Ishikawa (cell line): ENCODE results near the gene GTSE1.
A peak's percentile ranks its signal among the peaks of the same experiment; 100 is the strongest.

ENCODE experiments used
- CEBPB ChIP-seq: IDR thresholded peaks from 2 replicates; pipeline ENCODE4 v1.6.1; 2012
- CREB1 ChIP-seq: IDR thresholded peaks from 2 replicates; pipeline ENCODE4 v1.6.1; 2012; ENCODE audit warnings: low read depth
- EGR1 ChIP-seq: IDR thresholded peaks from 2 replicates; pipeline ENCODE4 v1.6.1; 2012
- FOXM1 ChIP-seq: IDR thresholded peaks from 2 replicates; pipeline ENCODE4 v1.6.1; 2012; ENCODE audit warnings: low read depth, borderline replicate concordance
- NFIC ChIP-seq: IDR thresholded peaks from 2 replicates; pipeline ENCODE4 v1.6.1; 2012
- RAD21 ChIP-seq: IDR thresholded peaks from 2 replicates; pipeline ENCODE4 v1.6.1; 2012; ENCODE audit warnings: low read depth
- TAF1 ChIP-seq: IDR thresholded peaks from 2 replicates; pipeline ENCODE4 v1.6.1; 2012; ENCODE audit warnings: low read depth, mild to moderate bottlenecking
- TCF12 ChIP-seq: IDR thresholded peaks from 2 replicates; pipeline ENCODE4 v1.6.1; 2012; ENCODE audit warnings: low read depth
- TEAD4 ChIP-seq: IDR thresholded peaks from 2 replicates; pipeline ENCODE4 v1.6.1; 2012
- ZBTB7A ChIP-seq: IDR thresholded peaks from 2 replicates; pipeline ENCODE4 v1.6.1; 2012; ENCODE audit warnings: low read depth
- TF ChIP-seq, protein P1 (sequence below): IDR thresholded peaks from 2 replicates; pipeline ENCODE4 v1.6.1; 2012
- TF ChIP-seq, protein P2 (sequence below): IDR thresholded peaks from 2 replicates; pipeline ENCODE4 v1.6.1; 2012
- TF ChIP-seq, protein P3 (sequence below): IDR thresholded peaks from 2 replicates; pipeline ENCODE4 v1.6.1; 2012; ENCODE audit warnings: low read depth, mild to moderate bottlenecking

Gene GTSE1

DNA sequence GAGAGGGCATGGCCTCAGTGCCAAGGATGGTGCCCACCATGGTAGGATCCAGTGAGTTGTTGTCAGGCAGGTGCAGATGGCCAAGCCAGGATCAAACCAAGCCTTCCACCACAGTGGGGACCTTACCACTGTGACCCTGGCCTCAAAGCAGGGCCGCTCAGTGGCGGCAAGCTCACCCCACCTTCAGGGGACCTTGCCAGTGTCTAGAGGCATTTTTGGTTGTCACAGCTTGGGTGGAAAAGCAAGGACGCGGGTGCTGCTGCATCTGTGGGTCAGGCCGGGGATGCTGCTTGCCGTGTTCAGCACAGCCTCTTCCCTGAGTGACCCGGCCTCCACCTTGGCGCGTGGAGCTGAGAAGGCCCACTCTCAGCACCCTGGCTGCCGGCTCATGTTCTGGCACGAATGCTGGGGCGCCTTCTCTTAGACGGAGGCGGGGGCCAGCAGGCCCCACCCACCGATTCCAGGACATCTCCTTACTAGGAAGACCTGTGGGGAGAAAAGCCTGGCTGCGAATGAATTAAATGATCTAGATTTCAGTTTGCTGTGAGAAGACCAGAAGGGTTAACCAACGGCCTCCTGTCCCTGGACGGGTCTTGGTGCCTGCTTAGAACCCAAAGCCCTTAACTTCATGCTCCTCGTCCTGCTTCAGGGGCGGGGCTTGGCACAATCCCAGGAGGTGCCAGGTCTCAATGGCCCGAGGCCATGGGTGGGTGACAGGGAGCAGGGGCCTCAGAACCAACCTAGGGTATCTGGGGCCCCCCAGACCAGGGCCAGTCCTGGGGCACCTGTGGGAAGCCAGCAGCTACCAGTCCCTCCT, 57.7 kb downstream of the GTSE1 start:
- TF ChIP-seq CREB1, result no peak
- no peak for TF ChIP-seq ZBTB7A
- no peak for TF ChIP-seq RAD21
- no peak for TF ChIP-seq FOXM1
- TF ChIP-seq, protein P1, sequence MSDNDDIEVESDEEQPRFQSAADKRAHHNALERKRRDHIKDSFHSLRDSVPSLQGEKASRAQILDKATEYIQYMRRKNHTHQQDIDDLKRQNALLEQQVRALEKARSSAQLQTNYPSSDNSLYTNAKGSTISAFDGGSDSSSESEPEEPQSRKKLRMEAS, result no peak
- TF ChIP-seq NFIC, result no peak
- TF ChIP-seq TAF1, result no peak
- TF ChIP-seq, protein P2, sequence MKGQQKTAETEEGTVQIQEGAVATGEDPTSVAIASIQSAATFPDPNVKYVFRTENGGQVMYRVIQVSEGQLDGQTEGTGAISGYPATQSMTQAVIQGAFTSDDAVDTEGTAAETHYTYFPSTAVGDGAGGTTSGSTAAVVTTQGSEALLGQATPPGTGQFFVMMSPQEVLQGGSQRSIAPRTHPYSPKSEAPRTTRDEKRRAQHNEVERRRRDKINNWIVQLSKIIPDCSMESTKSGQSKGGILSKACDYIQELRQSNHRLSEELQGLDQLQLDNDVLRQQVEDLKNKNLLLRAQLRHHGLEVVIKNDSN, result no peak
- TF ChIP-seq TCF12, result no peak
- TF ChIP-seq, protein P3, sequence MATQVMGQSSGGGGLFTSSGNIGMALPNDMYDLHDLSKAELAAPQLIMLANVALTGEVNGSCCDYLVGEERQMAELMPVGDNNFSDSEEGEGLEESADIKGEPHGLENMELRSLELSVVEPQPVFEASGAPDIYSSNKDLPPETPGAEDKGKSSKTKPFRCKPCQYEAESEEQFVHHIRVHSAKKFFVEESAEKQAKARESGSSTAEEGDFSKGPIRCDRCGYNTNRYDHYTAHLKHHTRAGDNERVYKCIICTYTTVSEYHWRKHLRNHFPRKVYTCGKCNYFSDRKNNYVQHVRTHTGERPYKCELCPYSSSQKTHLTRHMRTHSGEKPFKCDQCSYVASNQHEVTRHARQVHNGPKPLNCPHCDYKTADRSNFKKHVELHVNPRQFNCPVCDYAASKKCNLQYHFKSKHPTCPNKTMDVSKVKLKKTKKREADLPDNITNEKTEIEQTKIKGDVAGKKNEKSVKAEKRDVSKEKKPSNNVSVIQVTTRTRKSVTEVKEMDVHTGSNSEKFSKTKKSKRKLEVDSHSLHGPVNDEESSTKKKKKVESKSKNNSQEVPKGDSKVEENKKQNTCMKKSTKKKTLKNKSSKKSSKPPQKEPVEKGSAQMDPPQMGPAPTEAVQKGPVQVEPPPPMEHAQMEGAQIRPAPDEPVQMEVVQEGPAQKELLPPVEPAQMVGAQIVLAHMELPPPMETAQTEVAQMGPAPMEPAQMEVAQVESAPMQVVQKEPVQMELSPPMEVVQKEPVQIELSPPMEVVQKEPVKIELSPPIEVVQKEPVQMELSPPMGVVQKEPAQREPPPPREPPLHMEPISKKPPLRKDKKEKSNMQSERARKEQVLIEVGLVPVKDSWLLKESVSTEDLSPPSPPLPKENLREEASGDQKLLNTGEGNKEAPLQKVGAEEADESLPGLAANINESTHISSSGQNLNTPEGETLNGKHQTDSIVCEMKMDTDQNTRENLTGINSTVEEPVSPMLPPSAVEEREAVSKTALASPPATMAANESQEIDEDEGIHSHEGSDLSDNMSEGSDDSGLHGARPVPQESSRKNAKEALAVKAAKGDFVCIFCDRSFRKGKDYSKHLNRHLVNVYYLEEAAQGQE, result no peak

DNA sequence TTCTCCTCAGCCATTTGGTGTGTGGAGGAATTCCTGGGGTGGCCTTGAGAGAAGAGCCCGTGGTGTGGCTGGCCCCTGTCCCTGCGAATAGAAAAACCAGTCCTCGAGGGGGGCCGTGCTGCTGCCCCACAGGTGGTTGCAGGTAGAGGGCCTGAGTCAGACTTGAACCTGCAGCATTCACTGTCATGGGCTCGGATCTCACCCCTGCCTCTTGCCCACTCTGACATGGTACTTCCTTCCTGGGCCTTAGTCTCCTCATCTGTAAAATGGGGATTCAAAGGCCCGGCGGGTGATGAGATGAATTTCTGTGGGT, 58.3 kb downstream of the GTSE1 start:
- TF ChIP-seq, protein P1, result no peak
- TF ChIP-seq FOXM1, result no peak
- TF ChIP-seq ZBTB7A, result no peak
- no peak for TF ChIP-seq CEBPB
- no peak for TF ChIP-seq NFIC
- TF ChIP-seq, protein P2, result no peak
- TF ChIP-seq TEAD4, result no peak
- no peak for TF ChIP-seq TCF12
- TF ChIP-seq TAF1, result no peak
- TF ChIP-seq EGR1, result no peak
- TF ChIP-seq RAD21, result no peak
- TF ChIP-seq CREB1, result no peak

DNA sequence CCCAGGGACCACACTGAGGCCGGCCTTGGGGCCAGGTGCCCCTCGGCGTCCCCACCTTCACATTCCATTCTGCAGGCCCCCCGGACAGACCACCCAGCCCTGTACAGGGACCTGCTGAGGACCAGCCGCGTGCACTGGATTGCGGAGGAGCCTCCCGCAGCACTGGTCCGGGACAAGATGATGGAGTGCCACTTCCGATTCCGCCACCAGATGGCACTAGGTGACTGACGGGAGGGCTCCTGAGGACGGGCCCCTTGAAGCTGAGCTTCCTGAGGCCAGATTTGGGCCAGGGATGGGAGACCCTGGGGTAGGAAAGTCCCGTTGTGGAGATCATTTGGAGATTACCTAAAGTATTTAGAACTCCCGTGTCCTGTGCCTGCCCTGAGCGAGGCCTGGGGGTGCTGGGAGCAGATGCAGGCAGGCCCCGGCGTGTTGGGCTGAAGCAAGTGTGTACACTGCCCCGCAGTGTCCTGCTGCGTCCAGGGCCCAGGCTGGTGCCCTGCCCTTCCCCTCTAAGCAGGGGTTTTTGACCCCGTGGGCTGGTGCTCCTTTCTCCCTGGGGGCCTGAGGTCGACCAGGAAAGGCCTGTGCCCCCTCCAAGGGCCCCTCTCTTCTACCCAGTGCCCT, 58.8 kb downstream of the GTSE1 start:
- TF ChIP-seq CREB1 (no peak), RAD21 (peak; percentile 85), FOXM1 (no peak)

DNA sequence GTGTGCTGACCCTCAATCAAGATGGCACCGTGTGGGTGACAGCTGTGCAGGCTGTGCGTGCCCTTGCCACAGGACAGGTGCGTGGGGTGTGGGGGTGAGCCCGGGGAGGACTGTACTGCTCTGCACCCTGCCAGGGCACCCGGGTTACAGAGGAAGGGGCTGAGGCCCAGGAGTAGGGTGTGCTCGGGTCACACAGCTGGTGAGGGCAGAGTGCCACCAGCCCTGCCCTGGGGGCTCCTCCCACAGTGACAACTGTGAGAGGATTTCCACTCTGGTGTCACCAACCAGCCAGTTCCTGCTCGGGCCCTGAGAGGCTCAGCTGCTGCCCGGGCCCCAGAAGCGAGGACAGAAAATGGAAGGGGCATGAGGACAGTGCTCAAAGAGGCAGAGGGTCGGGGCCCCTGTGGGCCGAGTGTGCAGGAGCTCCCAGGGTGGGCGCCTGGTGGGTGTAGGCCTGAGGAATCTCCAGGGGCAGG, 59.4 kb downstream of the GTSE1 start:
- TF ChIP-seq TCF12 (no peak), CREB1 (no peak)
- TF ChIP-seq, protein P2, result no peak

DNA sequence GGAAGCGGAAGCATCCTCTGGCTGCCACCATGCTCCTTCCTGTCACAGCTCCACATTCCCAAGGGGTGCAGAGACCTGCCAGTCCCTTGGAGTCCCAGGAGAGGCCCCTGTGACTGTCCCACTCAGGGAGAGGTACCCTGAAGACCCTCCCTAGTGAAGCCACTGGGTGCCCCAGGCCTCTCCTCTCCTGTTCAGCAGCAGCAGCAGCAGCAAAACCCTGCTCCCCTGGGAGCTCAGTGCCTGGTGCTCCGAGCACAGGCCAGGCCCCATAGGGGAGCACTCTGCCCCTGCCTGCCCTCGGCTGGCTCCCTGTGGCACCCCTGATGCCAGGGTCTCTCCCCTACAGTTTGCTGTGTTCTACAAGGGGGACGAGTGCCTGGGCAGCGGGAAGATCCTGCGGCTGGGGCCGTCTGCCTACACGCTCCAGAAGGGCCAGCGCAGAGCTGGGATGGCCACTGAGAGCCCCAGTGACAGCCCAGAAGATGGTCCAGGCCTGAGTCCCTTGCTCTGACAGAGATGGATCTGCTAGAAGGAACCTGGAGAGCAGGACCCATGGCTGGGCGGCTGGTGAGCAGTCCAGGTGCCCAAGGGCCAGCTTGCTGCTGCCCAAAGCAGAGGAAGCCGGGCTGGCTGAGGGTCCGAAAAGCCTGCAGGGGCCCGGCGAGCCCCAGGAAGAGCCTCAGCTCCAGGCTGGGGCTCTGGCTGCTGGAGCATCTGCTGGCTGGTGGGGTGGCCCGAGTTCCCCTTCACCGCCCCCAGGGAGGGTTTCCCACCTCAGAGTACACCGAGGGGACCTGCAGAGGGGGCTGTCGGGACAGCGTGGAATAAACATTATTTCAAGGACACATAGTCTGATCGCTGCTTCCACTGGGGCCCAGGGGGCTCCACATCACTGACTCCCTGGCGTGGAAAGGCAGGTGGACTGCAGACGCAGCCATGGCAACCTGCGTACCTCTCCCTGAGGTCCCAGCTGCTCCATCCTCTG, 60.1 kb downstream of the GTSE1 start:
- TF ChIP-seq EGR1 (no peak), TAF1 (no peak), ZBTB7A (no peak), RAD21 (no peak)

DNA sequence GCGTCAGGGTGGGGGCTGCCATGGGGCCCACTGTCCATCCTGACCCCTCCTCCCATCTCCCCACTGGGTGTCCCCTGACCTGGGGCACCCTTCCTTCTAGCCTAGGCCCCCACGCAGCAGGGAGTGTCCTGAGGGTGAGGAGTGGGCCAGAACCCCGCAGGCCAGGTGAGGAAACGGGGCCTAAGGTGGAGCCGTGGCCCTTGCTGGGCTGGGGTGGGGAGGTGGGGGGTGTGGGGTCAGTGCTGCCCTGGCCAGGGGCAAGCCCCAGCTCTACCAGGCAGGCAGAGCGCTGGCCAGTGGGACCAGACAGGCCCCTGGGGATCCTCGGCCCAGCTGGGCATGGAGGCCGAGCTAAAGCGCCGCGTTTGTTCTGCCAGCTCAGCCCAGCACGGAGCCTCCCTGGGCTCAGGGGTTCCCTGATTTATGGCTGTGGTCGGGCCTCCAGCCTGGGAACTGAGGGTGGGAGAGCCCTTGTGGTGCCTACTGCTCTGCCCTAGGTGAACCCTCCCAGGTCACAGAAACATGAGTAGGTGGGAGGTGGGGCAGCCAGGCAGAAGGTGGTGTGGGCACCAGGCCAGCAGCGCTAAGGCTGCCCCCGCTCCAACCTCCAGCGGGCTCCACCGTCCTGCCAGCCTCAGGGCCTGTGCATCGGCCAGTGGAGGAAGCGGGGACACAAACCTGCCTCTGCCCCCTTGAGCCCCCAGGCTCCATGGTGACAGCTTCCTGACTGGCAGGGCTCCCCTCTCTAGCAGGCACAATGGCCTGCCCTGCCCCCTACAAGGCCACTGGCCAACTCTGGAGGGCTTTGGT, 61.2 kb downstream of the GTSE1 start:
- TF ChIP-seq TEAD4 (no peak), NFIC (peak; percentile 68), FOXM1 (no peak), CREB1 (no peak), ZBTB7A (0 out of 2 replicates have a peak, but pooled peaks have one; percentile 42)
